ENCODE measurements around the gene TPRN.

TPRN gene

GRCh38 chr9:137170486-137171148 lies 29.9 kb downstream of the TPRN start:
- no peak for DNase-seq

- no peak for DNase-seq
Observed at GRCh38 chr9:137169896-137170358, 30.6 kb downstream of the TPRN start, which contains the start of gene LRRC26. Gene LRRC26 (minus strand): TSS chr9:137170051. CDS start chr9:137169943, 108 bp downstream.

- peak; percentile 12 for DNase-seq
Observed at GRCh38 chr9:137168904-137169856, 31.4 kb downstream of the TPRN start.

GRCh38 chr9:137168573-137168903 lies 32.0 kb downstream of the TPRN start:
- DNase-seq: no peak

- no peak for DNase-seq
Observed at GRCh38 chr9:137167747-137168572, 32.6 kb downstream of the TPRN start.

- no peak for DNase-seq
Observed at GRCh38 chr9:137167277-137167746, 33.2 kb downstream of the TPRN start.

GRCh38 chr9:137166380-137167229 lies 33.9 kb downstream of the TPRN start:
- DNase-seq: no peak

GRCh38 chr9:137165250-137165836 lies 35.2 kb downstream of the TPRN start:
- no peak for DNase-seq

- no peak for DNase-seq
Observed at GRCh38 chr9:137164370-137165249, 35.9 kb downstream of the TPRN start.

GRCh38 chr9:137163805-137164204 lies 36.7 kb downstream of the TPRN start:
- no peak for DNase-seq

GRCh38 chr9:137163365-137163715 lies 37.2 kb downstream of the TPRN start:
- DNase-seq: no peak

GRCh38 chr9:137162505-137163364 lies 37.8 kb downstream of the TPRN start:
- peak; percentile 43 for DNase-seq

- DNase-seq: no peak
Observed at GRCh38 chr9:137161558-137162486, 38.7 kb downstream of the TPRN start.

- no peak for DNase-seq
Observed at GRCh38 chr9:137160716-137161557, 39.6 kb downstream of the TPRN start.

GRCh38 chr9:137160054-137160425 lies 40.5 kb downstream of the TPRN start:
- no peak for DNase-seq

GRCh38 chr9:137159105-137160053 lies 41.2 kb downstream of the TPRN start:
- DNase-seq: no peak
